Ecto neural progenitor cell (in vitro differentiated cells): Measurements from ENCODE around the gene ITSN1.
"Not testable (repeated sequence)": the region's sequence is repeated elsewhere in the genome, so short reads cannot be mapped to it uniquely, and the experiment has no call there.

Experiments
- DNase-seq: peaks from one replicate; pipeline ENCODE4 v3.0.0-alpha.2; 2018; ENCODE audit warnings: low spot score

The ITSN1 gene

DNA sequence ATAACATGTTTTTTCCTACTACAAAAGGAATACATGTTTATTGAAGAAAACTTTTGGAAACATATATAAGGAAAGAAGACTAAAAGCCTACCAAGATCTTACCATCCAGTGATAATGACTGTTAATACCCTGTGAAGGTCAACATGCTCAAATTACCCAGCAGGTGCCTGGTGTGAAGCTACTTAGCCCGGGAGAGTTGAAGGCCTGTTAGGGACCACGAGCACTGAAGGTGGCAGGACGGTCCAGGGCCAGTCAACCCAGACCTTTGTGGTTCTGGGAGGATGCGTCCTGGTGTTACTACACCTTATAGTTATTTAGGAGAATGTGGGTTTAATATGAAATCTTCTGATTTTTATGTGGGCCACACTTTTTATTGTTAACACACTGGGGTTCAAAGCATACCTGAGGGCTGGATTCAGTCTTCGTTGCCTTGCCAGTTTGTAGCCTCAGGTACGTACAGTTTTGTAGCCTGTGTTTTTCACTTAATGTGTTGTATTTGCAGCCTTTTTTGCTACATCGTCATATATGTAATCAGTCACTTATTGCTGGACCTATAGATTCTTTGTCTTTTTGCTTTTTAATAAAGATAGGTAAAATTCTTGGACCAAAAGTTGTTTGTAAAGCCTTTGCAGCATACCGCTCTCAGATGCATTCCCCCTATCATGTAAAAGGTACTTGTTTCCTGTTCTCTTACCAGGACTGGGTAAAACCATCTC, 9.8 kb downstream of the ITSN1 start:
- DNase-seq, result no peak

GRCh38 chr21:33654412-33654811, 12.1 kb downstream of the ITSN1 start:
- no peak for DNase-seq

DNA sequence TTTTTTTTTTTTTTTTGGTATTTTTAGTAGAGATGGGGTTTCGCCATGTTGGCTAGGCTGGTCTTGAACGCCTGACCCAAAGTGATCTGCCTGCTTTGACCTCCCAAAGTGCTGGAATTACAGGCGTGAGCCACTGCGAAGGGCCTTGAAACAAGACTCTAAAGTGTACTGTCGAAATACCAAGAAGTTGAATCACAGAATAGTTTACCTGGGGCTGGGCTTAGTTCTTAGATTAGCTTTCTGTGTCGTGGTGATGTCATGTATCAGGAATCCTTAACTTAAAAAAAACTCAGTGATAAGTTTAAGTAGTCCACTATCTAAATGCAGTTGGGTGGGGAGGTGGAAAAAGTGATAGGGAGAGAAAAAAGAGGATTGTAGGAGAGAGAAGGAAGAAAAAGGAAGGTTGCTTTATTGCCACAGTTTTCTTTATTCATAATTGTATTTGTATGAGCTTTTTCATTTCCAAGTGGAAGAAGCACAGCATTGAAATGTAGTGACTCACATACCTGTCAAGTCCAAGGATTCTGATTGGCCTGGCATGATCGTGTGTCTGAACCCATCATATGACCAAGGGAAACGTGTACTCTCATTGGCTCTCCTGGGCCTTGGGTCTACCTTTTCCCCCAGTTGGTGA, 13.4 kb downstream of the ITSN1 start:
- DNase-seq, result no peak

GRCh38 chr21:33657124-33657820, 15.0 kb downstream of the ITSN1 start:
- no peak for DNase-seq

DNA sequence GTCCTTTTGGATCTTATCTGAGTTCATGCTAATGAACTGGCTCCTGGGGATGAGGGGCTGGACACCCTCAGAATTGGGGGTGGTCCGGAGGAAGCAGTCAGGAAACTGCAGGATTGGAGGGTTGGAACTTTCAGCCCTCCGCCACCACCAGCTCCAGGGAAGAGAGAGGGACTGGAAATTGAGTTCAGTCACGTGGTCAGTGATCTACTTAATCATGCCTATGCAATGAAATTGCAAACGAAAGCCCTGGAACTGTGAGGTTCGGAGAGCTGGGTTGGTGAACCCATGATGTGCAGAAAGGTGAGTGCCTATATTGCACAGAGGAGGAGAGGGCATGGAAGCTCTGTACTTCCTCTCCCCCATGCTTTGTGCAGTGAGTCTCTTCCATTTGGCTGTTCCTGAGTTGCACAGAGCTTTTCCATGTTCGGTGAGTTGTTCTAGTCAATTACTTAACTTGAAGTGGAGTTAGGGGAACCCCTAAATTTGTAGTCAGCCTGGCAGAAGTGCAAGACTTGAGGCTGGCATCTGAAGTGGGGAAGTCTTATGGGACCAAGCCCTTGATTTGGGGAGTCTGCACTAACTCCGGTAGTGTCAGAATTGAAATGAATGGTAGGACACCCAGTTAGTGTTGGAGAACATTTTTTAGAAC, 16.7 kb downstream of the ITSN1 start:
- no peak for DNase-seq

DNA sequence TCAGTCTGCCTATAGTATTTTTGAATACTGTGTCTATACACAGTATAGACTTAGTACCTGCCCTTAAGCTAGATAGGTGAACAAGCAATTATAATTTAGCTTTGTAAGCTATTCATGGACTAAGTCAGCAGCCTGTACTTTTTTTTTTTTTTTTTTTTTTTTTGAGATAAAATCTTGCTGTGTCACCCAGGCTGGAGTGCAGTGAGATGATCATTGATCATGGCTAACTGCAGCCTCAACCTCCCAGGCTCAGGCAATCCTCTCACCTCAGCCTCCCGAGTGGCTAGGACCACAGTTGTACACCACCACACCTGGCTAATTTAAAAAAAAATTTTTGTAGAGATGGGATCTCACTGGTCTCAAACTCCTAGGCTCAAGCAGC, 17.3 kb downstream of the ITSN1 start:
- DNase-seq, result no peak

DNA sequence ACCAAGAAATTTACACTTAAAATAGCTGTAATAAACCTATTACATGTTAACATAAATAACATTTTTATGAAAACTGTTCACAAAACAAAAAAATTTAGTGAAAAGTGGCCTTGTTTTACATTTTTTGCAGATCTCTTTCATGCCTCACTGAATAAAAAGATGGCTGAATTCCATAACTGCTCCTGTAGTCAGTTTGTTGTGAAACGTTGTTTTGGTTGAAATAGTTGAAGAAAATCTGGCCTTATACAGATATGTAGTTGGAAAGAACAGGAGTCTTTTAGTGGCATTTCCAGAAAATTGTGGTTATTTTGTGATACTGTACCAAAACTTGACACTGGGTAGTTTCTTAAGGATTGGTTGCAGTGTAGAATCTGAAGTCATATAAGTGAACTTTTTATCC, 18.1 kb downstream of the ITSN1 start:
- no peak for DNase-seq

GRCh38 chr21:33661146-33661545, 18.8 kb downstream of the ITSN1 start:
- no peak for DNase-seq

DNA sequence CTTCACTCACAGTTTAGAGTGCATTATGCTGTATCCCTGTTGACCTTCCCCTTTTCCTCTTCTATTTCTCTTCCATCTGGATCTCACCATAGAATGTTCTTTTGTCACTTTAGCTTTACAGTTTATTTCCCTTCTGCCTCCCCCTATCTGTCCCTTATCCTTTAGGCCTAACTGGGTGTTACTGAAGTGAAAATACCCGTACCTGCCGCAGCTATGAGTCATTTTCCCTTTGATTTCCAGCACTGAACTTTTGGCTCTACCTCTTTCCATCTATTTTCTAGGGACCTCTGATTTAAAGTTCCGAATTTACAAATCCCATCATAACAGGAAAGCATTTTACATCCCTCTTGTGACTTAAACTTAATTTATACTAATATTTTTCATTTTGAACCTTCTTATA, 19.7 kb downstream of the ITSN1 start:
- DNase-seq, result no peak

- DNase-seq, result no peak
Measured at GRCh38 chr21:33663241-33663640, 20.9 kb downstream of the ITSN1 start.

GRCh38 chr21:33664135-33664534, 21.8 kb downstream of the ITSN1 start:
- DNase-seq, result no peak

GRCh38 chr21:33666153-33666552, 23.9 kb downstream of the ITSN1 start:
- no peak for DNase-seq

DNA sequence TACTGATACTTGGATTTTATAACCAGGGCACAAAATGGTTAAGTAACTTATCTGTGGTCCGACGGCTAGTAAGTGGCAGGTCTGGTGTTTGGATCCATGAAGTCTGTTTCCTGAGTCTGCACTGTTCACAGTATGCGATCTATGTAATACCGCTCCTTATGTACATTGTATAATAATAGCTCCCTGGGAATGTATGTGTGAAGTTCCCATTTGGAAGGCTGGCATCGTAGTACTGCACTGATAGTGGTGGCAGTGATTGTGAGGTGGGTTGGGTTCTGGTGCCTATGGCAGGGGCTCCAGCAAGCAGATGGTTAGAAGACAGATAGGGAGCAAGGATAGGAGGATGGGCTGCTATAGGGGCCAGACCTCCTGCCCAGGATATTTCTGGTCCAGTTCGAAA, 25.3 kb downstream of the ITSN1 start:
- DNase-seq, result no peak

DNA sequence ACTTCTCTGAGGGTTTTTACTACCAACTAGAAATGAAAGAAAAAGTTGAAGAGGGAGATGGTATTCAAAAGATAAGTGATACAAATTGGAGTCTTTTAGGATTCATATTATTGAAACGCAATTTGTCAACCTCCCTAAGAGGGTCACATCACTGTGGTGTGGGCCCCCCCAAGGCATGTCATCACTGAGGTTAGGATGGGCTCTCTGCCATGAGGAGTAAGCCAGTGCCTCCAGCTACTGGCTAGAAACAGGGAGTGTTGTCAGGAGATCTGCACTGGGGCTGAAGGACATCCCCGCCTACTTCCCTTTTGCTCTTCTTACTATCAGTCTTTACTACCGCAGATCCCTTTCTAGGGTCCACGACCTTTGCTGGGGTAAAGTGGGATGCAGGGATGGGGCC, 25.9 kb downstream of the ITSN1 start:
- DNase-seq, result no peak

DNA sequence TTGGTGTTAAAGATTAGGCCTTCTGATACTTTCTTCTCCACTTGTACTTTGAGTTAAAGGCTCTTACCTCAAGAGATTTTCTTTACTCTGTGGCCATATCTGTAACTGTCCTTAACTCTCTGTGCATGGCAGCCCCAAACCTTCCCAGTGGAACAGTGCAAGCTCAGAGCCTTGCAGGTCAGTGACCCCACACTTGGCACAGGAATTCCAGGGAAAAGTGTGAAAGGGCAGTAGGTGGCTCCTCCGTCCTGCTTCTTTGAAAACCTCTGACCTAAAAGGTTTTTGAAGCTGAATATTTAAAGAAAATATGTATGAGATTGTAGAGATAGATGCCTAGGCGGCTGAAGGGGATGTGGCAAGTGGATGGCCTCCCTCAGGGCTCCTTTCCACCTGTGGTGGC, 26.3 kb downstream of the ITSN1 start:
- no peak for DNase-seq

DNA sequence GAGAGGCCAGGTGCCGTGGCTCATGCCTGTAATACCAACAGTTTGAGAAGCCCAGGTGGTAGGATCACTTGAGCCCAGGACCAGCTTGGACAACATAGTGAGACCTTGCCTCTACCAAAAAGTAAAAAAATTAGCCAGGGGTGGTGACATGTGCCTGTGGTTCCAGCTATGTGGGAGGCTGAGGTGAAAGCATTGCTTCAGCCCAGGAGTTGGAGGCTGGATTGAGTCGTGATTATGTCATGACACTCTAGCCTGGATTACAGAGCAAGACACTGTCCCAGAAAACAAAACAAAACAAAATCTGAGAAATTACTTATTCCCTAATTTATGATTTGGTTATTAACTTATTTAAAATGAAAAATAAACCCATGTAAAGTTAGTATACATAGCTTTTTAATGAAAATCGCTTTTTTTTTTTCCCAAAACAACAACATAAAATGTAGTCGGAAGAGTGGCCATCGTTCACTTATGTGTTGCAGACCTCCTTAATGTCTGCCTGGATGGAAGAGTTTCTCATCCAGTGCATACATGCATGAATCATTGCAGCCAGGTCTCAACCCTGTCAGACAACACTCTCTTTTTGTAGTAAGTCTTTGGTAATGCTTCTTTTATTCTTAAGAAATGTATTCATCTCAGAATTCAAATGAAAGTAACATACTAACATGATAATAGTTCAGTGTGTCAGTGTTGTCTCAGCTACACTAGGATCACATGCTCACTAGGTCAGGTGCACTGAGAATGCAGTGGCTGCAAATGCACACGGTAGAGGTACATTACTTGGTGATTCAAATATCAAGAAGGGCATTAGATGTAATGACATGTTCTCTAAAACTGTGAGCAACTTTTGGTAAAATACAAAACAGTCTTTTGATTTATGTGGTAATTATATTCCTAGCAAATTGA, 28.0 kb downstream of the ITSN1 start:
- DNase-seq, result no peak

- DNase-seq, result no peak
Measured at GRCh38 chr21:33673473-33673872, 31.2 kb downstream of the ITSN1 start.

- DNase-seq, result no peak
Measured at GRCh38 chr21:33674226-33674625, 31.9 kb downstream of the ITSN1 start.

- not testable (repeated sequence) for DNase-seq
Measured at GRCh38 chr21:33676666-33677065, 34.4 kb downstream of the ITSN1 start.

- no peak for DNase-seq
Measured at GRCh38 chr21:33677450-33677849, 35.1 kb downstream of the ITSN1 start.

DNA sequence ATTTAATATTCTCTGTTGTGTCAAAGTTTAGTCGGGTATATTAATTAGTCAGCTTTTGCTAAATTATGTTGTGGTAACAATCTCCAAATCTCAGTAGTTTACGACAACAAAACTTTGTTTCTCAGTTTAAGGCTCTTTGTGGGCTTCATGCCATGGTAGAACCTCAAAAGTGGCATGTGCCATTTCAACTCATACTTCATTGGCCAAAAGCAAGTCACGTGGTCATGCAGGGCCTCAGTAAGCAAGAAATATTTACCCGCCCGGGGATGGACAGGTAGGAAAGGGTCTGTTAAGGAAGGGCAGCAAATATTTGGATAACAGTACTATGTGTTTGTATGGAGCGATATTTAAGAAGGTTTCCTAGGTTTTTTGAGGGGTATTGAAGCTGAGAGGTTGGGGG, 38.6 kb downstream of the ITSN1 start:
- no peak for DNase-seq
